IPS-NIHi7 (cell line): ENCODE data around the gene UBL3.
A peak's percentile ranks its signal among the peaks of the same experiment; 100 is the strongest.

Experiments used
- DNase-seq: peaks from one replicate; pipeline ENCODE4 v3.0.0; 2012; ENCODE audit warnings: mixed read lengths; ENCODE audit errors: extremely low spot score

Gene UBL3

DNA sequence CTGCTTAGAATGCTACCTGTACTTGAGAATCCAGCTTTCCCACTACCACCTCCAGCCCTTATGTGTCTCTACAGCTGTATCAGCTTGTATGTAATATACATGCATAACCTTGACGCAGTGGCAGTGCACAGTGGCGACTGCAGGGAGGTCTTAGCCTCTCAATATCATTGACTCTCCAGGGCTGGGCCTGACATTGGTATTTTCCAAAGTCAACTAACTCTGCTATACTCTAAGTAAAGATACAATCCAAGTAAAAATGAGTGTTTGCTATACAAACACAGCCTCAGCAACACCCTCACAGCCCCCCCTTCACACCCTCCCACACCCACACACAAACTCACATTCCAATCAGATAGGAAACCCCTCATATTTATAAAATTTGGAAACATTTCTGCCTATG is 6.7 kb upstream of the UBL3 start:
- no peak for DNase-seq

DNA sequence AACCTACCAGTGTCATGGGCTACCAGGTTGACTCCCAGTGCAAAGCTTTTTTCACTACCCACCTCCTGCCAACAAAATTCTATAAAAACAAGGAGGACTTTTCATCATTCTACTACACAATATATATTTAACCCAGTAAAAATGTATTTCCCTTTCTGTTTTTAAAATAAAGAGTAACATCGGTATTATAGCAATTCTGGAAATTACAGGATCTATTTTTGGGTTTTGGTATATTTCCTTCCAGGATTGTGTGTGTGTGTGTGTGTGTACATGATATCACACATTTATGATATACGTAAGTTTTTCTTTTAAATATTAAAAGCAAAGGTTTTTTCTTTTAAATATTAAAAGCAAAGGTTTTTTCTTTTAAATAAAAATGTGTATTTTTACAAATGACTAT is 6.0 kb upstream of the UBL3 start:
- no peak for DNase-seq

DNA sequence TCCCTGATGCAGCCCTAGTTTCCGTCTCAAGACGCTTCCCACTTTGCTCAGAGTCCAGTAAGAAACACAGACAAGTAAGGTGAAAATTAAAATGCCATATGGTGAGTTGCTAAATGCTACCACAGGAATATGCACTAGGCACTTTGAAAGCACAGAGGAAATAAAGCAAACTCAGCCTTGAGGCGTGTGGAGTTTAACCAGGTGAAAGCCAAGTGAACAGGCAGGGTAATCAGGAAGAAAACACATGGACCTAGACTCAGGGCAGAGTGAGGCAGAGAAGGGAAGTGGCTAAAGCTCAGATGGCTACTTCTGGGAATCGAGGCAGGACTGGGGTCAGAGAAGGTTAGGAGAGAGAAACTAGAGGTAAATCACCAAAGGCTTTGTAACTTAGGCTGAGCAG is 5.4 kb upstream of the UBL3 start:
- no peak for DNase-seq

DNA sequence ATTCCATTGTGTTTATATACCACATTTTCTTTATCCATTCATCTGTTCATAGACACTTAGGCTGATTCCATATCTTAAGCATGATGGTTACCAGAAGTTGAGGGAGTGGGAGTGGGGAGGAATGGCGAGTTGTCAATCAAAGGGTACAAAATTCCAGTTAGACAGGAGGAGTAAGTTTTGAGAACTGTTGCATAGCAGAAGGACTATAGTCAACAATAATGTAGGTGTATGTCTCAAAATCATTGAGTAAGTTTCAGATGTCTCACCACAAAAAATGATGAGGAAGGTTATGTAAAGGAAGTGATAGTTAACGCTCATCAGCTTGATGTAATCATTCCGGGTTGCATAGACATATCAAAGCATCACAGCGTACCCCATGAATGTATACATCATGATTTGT is 4.6 kb upstream of the UBL3 start:
- DNase-seq, result no peak

DNA sequence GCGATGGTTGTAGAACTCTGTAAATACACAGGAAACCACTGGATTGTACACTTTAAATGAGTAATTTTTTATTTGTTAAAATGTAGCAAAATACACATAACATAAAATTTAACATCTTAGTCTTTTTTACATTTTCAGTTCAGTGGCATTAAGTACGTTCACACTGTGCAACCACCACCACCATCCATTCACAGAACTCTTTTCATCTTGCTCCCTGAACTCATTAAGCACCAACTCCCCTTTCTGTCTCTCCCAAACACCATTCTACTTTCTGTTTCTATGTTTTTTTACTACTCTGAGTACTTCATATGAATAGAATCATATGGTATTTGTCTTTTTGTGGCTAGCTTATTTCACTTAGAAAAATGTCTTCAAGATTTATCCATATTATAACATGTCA is 2.7 kb upstream of the UBL3 start:
- no peak for DNase-seq

DNA sequence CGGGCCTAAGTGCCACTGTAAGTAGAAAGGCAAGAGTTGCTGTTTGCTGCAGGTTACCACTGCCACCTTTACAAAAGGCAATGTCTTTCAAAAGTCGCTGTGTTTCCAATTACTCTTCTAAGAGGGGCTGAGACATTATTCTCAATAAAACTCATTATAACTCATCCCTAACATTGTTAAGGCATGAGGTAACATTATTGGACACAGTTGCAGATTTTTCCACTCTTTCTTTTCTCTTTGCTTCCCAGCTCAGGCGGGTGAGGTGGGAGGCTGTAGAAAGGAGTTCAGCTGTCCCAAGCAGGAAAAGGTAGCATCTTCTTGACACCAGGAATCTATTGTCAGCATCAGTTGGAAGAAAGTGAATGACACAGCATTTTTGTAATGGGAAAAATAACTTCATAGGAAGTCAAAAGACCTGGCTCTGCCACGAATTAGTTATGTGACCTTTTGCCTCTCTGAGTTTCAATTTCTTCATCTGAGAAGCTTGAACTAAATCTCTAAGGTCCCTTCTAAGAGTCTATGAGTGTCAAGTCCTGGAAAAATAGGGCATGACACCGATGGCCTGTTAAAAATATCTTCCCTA is 2.1 kb upstream of the UBL3 start:
- DNase-seq, result no peak

DNA sequence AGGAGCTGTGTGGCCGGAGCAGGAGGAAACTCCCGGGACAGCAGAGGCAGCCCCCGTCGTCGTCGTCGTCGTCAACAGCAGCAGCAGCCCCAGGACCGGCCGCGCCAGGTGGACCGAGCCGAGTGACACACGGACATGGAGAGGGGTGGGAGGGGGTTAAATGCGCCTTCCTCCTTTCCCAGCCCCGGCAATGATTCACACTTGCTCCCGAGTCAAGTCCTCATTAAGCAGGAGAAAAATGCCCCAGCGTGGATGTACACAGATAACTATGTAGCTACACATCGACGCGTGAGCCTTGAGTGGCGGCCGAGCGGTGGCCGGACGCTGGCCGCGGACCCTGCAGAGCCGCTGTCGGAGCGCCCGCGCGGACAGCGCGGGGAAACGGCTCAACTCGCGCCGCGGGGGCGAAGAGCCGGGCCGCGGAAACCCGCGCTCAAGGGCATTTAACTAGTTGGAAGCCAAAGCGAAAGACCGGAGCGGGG is 645 bp downstream of the UBL3 start:
- peak; percentile 46 for DNase-seq

DNA sequence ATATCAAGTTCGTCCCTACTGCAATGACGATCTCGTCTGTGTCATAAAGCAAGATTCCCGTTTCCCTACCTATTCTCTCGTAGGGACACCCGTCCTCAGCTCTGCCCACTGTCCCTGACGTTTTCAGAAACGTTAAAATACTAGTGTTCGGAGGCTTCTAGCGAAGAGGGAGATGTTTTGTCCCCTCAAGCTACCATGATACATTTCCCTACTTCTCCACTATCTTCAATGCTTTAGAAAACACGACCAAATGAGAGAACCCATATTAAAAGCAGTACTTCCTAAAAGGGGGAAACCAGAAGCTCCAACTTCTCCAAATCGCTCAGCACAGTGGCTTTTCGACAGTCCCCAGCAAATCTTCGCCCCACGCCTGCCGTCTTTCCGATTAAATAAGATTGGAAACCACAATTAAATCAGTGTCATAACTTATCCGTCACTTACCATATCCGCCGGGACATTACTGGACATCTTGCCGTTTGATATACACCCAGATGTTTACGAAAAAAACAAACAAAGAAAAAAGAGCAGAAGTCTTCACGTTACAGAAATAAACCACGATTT is 1.3 kb downstream of the UBL3 start:
- no peak for DNase-seq

DNA sequence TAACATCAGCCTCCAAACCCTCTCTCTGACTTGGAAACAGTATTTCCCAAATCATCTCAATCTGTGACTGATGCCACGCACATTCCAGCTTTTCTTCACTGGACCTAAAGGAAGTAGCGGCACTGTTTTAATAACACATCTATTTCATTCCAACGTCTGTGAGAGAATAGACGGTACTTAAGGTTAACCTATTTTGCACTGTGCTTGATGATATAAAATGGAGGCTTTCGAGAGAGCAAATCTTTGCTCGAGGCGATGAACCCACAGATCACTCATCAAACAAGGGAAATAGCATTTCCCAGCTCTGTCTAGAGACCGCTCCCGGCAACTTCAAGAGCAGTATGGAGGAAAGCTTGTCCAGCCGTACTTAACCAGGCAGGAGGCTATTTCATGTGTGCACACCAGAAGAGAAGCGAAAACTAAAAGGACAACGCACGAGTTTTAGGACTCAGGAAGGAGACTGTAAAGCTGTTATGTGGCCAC is 2.9 kb downstream of the UBL3 start:
- DNase-seq, result no peak

DNA sequence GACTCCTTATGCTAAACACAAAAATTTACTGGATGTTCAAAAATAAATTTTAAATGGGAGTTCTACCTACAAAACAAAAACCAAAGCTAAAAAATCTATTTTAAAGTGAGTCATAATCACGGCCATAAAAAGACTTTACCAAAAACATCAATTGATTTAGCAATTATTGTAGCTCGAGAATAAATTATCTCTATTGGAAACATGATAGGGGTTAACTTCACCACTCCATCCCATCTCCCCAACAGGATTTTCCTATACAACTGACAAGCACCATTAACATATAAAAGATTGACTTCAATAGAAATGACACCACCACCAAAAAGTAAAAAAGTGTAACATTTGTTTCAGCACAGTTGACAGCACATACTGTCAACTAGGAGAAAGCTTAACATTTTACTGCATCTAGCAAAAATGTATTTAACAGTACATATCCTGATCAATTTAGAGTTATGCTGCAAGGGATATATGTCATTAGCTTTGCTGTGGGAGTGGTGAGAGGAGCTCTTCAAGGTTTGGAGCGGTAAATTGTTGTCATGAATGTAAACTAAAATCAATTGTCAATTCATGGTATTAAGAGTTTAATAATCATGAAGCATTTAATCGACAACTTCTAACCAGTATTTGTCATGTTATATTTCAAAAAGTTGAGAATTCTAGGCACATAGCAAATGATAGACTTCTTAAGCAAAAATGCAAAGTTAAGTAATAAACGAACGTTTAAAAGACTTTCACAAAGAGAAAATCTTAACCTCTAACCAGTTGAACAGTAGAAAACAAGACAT is 3.8 kb downstream of the UBL3 start:
- DNase-seq, result no peak

DNA sequence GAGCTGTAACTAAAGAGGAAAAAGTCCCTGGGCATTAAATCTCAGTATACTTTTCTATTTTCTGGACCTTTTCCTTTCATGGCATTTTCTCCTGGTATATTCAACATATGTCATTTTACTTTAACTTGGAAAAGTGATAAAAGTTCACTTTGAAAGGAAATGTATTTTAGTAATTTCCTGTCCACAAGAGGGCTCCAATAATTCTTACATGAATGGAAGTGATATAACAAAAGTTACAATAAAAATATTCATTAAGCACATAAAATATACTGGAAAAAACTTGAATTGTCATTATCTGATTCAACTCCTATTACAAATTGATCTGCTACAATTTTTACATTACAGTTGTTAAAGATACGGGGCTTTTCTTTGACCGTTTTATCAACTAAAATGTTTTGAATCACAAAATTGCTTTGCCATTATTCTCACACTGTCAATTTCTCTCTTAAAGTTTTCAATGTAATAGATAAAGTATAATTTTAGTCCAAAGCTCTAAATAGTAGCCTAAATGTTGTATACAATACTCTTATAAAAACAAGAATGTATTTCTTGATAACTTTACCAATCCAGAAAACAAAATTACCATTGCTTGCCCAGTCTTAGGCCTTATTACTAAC is 4.9 kb downstream of the UBL3 start:
- DNase-seq, result no peak

DNA sequence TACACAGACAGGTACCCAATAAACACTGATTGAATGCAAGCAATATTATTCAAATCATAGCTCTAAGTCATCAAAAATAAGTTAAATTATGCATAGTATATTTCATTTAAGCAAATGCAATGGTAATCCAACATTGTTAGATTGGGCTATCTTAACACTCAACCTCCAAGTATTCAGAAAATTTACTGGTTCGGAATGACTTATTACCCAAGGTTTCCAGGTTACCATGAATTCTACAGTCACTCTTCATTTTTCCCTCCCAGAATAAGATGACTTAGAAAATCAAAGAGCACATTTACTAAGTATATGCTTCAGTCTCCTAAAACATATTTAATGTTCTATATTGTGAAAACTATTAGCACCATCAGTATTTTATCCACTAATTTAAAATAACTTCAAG is 6.0 kb downstream of the UBL3 start:
- no peak for DNase-seq

DNA sequence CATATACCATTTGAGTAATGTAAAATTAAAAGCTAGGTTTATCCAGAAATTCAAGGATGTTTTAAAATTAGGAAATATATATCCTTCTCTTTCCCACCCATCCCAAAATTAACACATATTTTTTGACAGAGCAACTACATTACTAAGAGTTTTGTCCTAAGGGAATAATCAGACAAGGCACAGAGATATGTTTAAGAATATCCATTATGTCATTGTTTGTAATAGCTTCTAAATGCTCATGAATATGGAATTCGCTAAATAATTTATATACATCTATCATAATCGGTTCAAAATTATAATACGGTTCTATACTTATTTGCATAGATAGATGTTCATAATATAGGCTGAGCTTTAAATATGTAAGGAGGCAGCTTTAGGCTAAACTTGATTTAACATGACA is 9.8 kb downstream of the UBL3 start:
- no peak for DNase-seq

DNA sequence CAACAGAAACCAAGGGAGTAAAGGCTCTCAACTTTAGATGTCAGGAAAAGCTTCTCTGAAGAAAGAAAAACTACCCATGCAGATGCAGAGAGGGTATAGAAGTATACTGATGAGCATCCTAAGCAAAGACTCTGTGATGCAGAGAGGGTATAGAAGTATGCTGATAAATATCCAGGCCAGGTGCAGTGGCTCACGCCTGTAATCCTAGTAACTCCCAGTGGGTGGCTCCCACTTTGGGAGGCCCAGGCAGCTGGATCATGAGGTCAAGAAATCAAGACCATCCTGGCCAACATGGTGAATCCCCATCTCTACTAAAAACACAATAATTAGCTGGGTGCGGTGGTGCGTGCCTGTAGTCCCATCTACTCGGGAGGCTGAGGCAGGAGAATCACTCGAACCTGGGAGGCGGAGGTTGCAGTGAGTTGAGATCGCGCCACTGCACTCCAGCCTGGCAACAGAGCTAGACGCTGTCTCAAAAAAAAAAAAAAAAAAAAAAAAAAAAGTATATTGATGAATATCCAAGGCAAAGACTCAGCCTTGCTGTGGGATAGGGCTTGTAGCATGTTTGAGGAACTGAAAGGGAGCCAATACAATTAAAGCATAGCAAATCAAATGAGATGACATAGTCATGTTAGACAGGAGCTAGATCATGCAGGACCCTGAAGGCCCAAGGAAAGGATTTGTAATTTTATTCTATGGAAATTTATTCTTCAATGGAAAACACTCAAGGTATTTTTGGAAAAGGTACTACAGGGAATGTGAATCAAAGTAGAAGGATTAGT is 14.9 kb downstream of the UBL3 start:
- no peak for DNase-seq

DNA sequence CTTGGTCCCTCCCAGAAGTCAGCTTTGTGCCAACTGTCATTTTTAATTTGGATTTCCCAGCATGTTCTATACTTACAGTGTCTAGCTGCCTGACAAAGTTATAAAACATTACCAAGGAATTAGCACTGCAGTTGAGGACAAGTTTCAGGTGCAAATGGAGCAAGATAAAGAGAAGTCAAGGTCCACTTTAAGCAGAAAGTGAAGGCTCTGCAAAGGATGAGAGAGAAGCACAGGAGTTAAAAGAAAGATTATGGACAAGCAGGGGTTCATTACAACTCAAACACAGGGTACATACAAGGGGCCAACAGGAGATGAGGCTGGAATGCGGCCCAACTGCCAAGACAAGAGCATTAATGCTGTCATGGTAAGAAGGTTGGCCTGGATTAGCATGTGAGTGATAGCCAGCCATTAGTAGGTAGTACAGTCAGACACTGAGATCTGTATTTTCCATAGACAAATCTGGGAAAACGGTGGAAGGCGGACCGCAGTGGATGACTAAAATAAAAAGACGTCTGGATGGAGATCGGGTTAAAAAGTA is 17.6 kb downstream of the UBL3 start:
- no peak for DNase-seq

DNA sequence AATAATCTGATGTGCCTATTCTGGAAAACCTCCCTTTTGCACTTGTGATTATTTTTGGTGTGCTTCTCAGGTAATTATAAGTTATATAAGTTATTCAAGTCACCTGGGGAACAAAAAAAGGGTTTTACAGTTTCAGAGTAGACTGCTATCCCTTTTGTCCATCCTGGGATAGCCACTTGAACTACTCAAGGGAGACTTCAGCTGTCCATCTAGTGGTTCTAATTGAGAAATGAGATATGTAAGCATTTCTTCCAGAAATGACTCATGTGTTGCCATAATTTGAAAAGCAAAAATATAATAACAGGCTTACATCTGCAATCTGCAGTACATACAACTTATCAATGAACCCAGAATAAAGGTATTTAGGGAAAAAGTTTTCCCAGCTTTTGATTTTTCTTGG is 20.4 kb downstream of the UBL3 start:
- no peak for DNase-seq

DNA sequence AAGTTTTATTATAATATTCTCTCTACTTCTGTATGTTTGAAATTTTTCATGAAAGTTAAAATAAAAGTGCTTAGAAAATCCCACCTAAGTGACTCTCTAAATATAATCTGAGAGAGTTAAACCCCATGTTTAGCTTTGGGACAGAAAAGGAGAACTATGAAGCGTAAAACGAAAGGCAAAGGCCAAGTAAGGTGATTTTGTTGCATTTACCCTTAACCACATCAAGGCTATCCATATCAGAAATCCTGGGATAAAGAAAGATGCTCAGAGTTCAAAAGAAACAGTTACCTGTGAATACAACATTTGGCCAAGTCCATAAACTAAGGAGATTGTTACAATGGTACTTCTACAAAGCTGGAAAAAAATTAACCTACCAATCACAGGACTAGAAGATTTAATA is 31.3 kb downstream of the UBL3 start:
- DNase-seq, result no peak

DNA sequence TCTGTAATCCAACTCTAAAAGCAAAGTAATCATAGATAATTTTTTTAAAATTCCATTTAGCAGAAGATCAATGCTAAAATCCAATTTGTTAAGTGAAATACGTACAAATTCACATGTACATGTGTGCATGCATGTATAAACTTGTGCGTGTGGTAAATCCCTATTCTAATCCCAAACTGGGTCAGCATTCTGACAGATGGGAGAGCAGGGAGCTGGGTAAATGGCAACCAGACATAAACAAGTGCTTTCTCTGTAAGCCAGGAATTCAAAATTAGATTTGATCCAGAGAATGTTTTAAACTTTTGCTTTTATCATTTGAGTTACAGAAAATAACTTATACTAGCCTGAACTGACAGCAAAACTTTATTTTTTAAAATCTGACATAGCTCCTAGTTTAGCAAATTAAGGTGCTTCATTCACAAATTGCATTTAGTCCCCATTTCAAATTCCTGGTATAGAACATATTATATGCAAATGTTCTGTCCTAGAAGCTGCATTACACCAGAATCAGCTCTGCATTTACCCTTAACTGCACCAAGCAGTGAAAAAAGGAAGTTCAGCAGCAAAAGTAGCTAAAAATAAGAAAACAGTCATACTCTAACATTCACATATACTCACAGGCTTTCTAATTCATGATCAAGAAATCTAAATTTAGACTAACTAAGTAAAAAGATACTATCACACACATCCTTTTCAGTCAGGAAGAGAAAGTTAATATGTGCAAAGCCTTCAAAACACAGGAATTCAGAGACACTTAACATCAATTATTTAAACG is 32.6 kb downstream of the UBL3 start:
- DNase-seq, result no peak

DNA sequence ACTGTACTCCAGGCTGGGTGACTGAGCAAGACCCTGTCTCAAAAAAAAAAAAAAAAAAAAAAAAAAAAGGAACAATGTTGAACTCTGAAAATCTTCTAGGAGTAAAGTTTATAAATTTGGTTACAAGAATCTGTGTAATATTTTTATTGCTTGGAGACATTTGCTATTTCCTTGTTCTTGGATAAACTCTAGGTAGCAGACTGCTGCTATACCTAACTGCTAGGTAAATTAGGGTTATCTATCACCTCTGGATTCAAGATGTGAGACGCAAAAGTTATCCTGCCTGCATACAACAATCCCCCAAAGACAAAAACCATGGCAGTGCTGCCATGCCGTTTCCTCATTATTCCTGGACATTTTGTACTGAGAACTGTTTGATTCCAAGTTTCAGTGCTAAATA is 33.7 kb downstream of the UBL3 start:
- DNase-seq, result no peak

DNA sequence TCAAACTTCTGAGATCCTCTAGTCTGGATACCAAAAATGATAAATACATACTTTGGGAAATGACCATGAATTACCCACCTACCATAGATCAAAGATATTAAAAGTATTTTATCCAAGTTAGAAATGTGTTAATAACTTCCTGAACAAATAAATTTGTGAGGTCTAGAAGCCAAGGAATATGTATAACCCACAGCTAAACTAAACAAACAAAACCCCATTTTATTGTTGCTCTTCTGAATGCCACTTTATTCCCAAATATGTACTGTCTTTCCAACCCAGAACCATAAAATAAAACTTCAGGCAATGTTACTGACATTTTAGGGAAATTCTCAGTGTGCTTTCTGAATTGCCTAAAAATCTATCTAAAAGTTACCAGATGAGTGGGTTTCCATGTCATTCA is 35.1 kb downstream of the UBL3 start:
- no peak for DNase-seq

DNA sequence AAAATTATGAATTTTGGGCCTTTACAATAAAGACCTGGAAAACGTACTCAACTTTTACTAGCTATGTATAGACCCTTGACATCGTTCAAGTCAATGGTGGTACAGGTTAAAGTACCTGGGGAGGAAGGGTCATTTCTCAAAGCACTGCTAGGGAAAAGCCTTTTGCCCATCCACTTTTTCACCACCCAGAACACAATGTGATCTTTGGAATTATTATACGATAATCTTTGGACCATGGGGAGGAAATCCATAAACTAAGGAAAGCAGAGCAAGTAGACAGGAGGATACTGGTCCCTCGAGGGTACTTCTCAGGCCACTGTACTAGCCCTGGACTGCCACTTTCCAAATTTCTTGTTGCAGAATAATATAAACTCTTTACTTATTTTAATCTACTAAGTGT is 39.5 kb downstream of the UBL3 start:
- no peak for DNase-seq
